ENCODE measurements around the gene CCDC3. TPM values are rescaled to one million over a fixed set of nuclear protein-coding genes. Genes with fewer than 3 reads are reported as not detected.

CCDC3 gene
- total and polyA plus RNA-seq, 4 donors, result 2.2 to 12.3 (median 6.6) TPM

DNA sequence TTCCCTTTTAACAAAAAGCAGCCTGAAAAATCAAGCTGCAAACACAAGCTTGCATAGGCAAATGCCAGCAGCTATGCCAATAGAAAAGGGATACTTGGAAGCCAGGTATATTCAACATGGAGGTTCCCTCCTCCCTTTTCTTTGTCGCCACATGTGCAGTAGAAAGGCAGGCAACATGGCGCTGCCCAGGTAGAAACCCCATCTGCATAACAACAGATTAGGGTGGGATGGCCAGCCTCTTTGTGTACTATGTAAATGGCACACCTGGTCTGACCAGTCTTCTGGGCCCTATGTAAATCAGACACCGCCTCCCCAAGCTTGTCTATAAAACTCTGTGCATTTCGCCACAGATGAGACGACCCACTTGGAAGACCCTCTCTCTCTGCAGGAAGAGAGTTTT, 58.1 kb downstream of the CCDC3 start (continued):
- TF ChIP-seq, protein P1, sequence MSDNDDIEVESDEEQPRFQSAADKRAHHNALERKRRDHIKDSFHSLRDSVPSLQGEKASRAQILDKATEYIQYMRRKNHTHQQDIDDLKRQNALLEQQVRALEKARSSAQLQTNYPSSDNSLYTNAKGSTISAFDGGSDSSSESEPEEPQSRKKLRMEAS (IDR thresholded peaks at IDR 0.05), result no peak
- TF ChIP-seq EGR1 (IDR thresholded peaks at IDR 0.05; ENCODE audit: low read depth in 2 of 2) (no peak), RXRA (IDR thresholded peaks at IDR 0.05) (no peak)

GRCh38 chr10:12941966-12942365, 59.5 kb downstream of the CCDC3 start:
- Histone ChIP-seq H3K4me1 (ENCODE audit: control insufficient read depth in 4 of 4, insufficient read depth in 4 of 4, low read length in 3 of 4) (no peaks in the 10 kb centered on the region), H3K27ac (ENCODE audit: low read depth in 1 of 2, low read length in 2 of 2) (no peak overlapping the region), H3K27me3 (ENCODE audit: control insufficient read depth in 4 of 4, insufficient read depth in 4 of 4, low read length in 3 of 4) (no peaks in the 10 kb centered on the region), H3K4me3 (ENCODE audit: low read depth in 1 of 3, low read length in 3 of 3) (no peak overlapping the region), H3K9me3 (ENCODE audit: control insufficient read depth in 4 of 4, low read length in 3 of 4) (no peaks in the 10 kb centered on the region), H3K9ac (ENCODE audit: low read depth in 1 of 2, low read length in 2 of 2) (no peak overlapping the region), H3K36me3 (ENCODE audit: control insufficient read depth in 4 of 4, insufficient read depth in 3 of 4, low read depth in 1 of 4, low read length in 3 of 4) (no peaks in the 10 kb centered on the region)
- TF ChIP-seq, protein P2, sequence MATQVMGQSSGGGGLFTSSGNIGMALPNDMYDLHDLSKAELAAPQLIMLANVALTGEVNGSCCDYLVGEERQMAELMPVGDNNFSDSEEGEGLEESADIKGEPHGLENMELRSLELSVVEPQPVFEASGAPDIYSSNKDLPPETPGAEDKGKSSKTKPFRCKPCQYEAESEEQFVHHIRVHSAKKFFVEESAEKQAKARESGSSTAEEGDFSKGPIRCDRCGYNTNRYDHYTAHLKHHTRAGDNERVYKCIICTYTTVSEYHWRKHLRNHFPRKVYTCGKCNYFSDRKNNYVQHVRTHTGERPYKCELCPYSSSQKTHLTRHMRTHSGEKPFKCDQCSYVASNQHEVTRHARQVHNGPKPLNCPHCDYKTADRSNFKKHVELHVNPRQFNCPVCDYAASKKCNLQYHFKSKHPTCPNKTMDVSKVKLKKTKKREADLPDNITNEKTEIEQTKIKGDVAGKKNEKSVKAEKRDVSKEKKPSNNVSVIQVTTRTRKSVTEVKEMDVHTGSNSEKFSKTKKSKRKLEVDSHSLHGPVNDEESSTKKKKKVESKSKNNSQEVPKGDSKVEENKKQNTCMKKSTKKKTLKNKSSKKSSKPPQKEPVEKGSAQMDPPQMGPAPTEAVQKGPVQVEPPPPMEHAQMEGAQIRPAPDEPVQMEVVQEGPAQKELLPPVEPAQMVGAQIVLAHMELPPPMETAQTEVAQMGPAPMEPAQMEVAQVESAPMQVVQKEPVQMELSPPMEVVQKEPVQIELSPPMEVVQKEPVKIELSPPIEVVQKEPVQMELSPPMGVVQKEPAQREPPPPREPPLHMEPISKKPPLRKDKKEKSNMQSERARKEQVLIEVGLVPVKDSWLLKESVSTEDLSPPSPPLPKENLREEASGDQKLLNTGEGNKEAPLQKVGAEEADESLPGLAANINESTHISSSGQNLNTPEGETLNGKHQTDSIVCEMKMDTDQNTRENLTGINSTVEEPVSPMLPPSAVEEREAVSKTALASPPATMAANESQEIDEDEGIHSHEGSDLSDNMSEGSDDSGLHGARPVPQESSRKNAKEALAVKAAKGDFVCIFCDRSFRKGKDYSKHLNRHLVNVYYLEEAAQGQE (IDR thresholded peaks at IDR 0.05), result no peak
- TF ChIP-seq, protein P1 (IDR thresholded peaks at IDR 0.05), result no peak
- TF ChIP-seq EGR1 (IDR thresholded peaks at IDR 0.05; ENCODE audit: low read depth in 2 of 2) (no peak), HNF4G (IDR thresholded peaks at IDR 0.05) (no peak), HNF4A (conservative IDR thresholded peaks at IDR 0.05) (no peak), NR2F2 (IDR thresholded peaks at IDR 0.05) (no peak), ATF3 (IDR thresholded peaks at IDR 0.05) (no peak), FOXA2 (IDR thresholded peaks at IDR 0.05) (no peak), RAD21 (IDR thresholded peaks at IDR 0.05) (no peak), ZBTB33 (IDR thresholded peaks at IDR 0.05) (no peak), TAF1 (conservative IDR thresholded peaks at IDR 0.05) (no peak), RXRA (IDR thresholded peaks at IDR 0.05) (no peak), FOXA1 (IDR thresholded peaks at IDR 0.05) (no peak), YY1 (IDR thresholded peaks at IDR 0.05) (no peak), JUND (IDR thresholded peaks at IDR 0.05) (no peak)
- WGBS, result 96% methylated on average over 1 of the region's 1 CpG
- DNase-seq (ENCODE audit: low spot score), result no peak

GRCh38 chr10:12940791-12941190, 60.7 kb downstream of the CCDC3 start:
- no peak overlapping the region for H3K27ac ChIP-seq (ENCODE audit: low read depth in 1 of 2, low read length in 2 of 2)
- H3K27me3 ChIP-seq (ENCODE audit: control insufficient read depth in 4 of 4, insufficient read depth in 4 of 4, low read length in 3 of 4), result no peaks in the 10 kb centered on the region
- H3K9me3 ChIP-seq (ENCODE audit: control insufficient read depth in 4 of 4, low read length in 3 of 4), result no peaks in the 10 kb centered on the region
- H3K9ac ChIP-seq (ENCODE audit: low read depth in 1 of 2, low read length in 2 of 2), result no peak overlapping the region
- H3K4me3 ChIP-seq (ENCODE audit: low read depth in 1 of 3, low read length in 3 of 3), result no peak overlapping the region
- H3K36me3 ChIP-seq (ENCODE audit: control insufficient read depth in 4 of 4, insufficient read depth in 3 of 4, low read depth in 1 of 4, low read length in 3 of 4), result no peaks in the 10 kb centered on the region
- WGBS, result 59% methylated on average over 5 of the region's 5 CpGs
- no peak for TF ChIP-seq HNF4A (conservative IDR thresholded peaks at IDR 0.05)
- TF ChIP-seq YY1 (IDR thresholded peaks at IDR 0.05), result no peak
- H3K4me1 ChIP-seq (ENCODE audit: control insufficient read depth in 4 of 4, insufficient read depth in 4 of 4, low read length in 3 of 4), result no peaks in the 10 kb centered on the region
- no peak for DNase-seq (ENCODE audit: low spot score)

Data from liver (tissue), 9 donors.